WTC11 (cell line): ENCODE measurements around the gene TNK2.

Source experiments
- CBFB ChIP-seq: sonication (generic); formaldehyde crosslinking; IDR thresholded peaks from 2 replicates; pipeline ENCODE4 v1.8.1; 2022; ENCODE audit warnings: mild to moderate bottlenecking, low read depth, missing genetic modification reagents
- FOXJ3 ChIP-seq: sonication (generic); formaldehyde crosslinking; IDR thresholded peaks from 2 replicates; pipeline ENCODE4 v1.9.0; 2021; ENCODE audit warnings: missing genetic modification reagents, mild to moderate bottlenecking, borderline replicate concordance
- MYBL2 ChIP-seq: sonication (generic); formaldehyde crosslinking; IDR thresholded peaks from 2 replicates; pipeline ENCODE4 v1.8.1; 2023; ENCODE audit warnings: mild to moderate bottlenecking, moderate library complexity, missing genetic modification reagents
- NR1H2 ChIP-seq: sonication (generic); formaldehyde crosslinking; IDR thresholded peaks from 2 replicates; pipeline ENCODE4 v1.9.0; 2021; ENCODE audit warnings: mild to moderate bottlenecking, moderate library complexity, missing genetic modification reagents
- NR2C2 ChIP-seq: sonication (generic); formaldehyde crosslinking; IDR thresholded peaks from 2 replicates; pipeline ENCODE4 v1.8.0; 2022; ENCODE audit warnings: mild to moderate bottlenecking, missing genetic modification reagents
- SMAD4 ChIP-seq: sonication (generic); formaldehyde crosslinking; IDR thresholded peaks from 2 replicates; pipeline ENCODE4 v1.8.0; 2022; ENCODE audit warnings: mild to moderate bottlenecking, missing genetic modification reagents
- TP53 ChIP-seq: sonication (generic); formaldehyde crosslinking; IDR thresholded peaks from 2 replicates; pipeline ENCODE4 v1.8.1; 2023; ENCODE audit warnings: mild to moderate bottlenecking, missing genetic modification reagents
- USF2 ChIP-seq: sonication (generic); formaldehyde crosslinking; IDR thresholded peaks from 2 replicates; pipeline ENCODE4 v1.8.1; 2023; ENCODE audit warnings: mild to moderate bottlenecking, missing genetic modification reagents, moderate library complexity
- ZBTB21 ChIP-seq: sonication (generic); formaldehyde crosslinking; IDR thresholded peaks from 2 replicates; pipeline ENCODE4 v1.8.1; 2023; ENCODE audit warnings: mild to moderate bottlenecking, missing genetic modification reagents, borderline replicate concordance
- TF ChIP-seq, protein P1 (sequence below): fragments of 200-600 bp; IDR thresholded peaks from 2 replicates; pipeline ENCODE4 v1.8.0; 2022; ENCODE audit warnings: antibody characterized with exemption
- TF ChIP-seq, protein P2 (sequence below): sonication (generic); formaldehyde crosslinking; IDR thresholded peaks from 2 replicates; pipeline ENCODE4 v1.8.1; 2022; ENCODE audit warnings: low read depth, missing genetic modification reagents, borderline replicate concordance

DNA sequence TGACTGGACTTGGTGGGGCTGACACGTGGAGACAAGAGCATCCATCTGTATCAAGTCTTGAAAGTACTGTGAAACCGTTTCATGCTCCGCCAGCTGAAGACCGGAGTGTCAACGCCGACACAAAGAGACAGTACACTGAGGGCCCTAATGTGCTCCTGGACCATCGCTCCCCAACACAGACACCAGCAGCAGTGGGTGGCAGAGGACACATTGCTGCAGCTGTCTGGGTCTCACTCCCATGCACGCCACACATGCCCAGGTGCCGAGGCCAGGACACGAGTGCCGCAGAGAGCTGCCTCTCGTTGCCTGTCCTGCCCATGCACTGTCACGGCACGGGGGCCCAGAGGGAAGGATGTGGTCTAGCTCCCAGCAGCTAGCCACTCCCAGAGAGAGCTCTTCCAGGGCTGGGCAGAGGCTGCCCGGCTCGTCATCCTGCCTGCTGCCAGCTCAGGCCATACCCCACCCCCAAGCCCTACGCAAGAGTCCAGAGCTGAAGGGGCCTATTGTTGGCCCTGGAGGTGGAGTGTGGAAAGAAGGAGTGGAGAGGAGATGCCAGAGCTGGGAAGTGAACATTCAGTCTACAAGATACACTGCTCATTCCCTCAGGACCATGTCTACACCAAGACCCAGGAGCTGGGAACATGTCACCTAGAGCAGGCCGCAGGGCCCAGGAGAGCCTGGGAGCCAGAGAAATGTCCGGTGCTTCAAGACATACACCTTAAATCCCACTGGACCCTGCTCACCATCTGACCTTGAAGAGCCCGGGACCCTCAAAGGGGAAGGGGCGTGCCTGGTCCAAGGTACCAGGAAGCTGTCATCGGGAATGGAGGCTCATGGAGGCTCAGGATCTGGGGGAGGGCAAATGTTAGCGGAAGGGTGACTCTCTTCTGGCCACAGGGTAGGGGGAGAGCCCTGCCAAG is 7.7 kb downstream of the TNK2 start:
- TF ChIP-seq, protein P1, sequence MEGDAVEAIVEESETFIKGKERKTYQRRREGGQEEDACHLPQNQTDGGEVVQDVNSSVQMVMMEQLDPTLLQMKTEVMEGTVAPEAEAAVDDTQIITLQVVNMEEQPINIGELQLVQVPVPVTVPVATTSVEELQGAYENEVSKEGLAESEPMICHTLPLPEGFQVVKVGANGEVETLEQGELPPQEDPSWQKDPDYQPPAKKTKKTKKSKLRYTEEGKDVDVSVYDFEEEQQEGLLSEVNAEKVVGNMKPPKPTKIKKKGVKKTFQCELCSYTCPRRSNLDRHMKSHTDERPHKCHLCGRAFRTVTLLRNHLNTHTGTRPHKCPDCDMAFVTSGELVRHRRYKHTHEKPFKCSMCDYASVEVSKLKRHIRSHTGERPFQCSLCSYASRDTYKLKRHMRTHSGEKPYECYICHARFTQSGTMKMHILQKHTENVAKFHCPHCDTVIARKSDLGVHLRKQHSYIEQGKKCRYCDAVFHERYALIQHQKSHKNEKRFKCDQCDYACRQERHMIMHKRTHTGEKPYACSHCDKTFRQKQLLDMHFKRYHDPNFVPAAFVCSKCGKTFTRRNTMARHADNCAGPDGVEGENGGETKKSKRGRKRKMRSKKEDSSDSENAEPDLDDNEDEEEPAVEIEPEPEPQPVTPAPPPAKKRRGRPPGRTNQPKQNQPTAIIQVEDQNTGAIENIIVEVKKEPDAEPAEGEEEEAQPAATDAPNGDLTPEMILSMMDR: no peak
- TF ChIP-seq TP53 (CRISPR knock-in tag) (no peak), CBFB (CRISPR knock-in tag) (no peak), FOXJ3 (CRISPR knock-in tag) (no peak), NR2C2 (CRISPR knock-in tag) (no peak), MYBL2 (no peak), SMAD4 (CRISPR knock-in tag) (no peak), ZBTB21 (CRISPR knock-in tag) (no peak), USF2 (CRISPR knock-in tag) (no peak), NR1H2 (no peak)
- TF ChIP-seq, protein P2, sequence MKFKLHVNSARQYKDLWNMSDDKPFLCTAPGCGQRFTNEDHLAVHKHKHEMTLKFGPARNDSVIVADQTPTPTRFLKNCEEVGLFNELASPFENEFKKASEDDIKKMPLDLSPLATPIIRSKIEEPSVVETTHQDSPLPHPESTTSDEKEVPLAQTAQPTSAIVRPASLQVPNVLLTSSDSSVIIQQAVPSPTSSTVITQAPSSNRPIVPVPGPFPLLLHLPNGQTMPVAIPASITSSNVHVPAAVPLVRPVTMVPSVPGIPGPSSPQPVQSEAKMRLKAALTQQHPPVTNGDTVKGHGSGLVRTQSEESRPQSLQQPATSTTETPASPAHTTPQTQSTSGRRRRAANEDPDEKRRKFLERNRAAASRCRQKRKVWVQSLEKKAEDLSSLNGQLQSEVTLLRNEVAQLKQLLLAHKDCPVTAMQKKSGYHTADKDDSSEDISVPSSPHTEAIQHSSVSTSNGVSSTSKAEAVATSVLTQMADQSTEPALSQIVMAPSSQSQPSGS (CRISPR knock-in tag): no peak
